Right atrium auricular region (tissue), 2 donors: Measurements from ENCODE around the gene RCL1. TPM values are rescaled to one million over a fixed set of nuclear protein-coding genes. Genes with fewer than 3 reads are reported as not detected.

ENCODE experiments used
- DNase-seq: peaks from one replicate; pipeline ENCODE4 v3.0.0-alpha.2; 2019; ENCODE audit warnings: low spot score
- H3K27ac ChIP-seq, 2 donors: fragments of 200-600 bp; sonication (generic); 1 replicate in 1 of 2; 2 replicates in 1 of 2; pipeline ENCODE4 v1.5.1; 2016 to 2019
- H3K27me3 ChIP-seq, 2 donors: fragments of 200-600 bp; sonication (generic); one replicate each; pipeline versions ENCODE4 v1.5.1 to v1.6.0; 2017 to 2019
- H3K36me3 ChIP-seq: fragments of 200-600 bp; sonication (generic); one replicate; pipeline ENCODE4 v1.5.1; 2016
- H3K4me1 ChIP-seq, 2 donors: fragments of 200-600 bp; sonication (generic); one replicate each; pipeline versions ENCODE4 v1.5.1 to v1.6.0; 2017 to 2019
- H3K4me3 ChIP-seq, 2 donors: fragments of 200-600 bp; sonication (generic); 1 replicate in 1 of 2; 2 replicates in 1 of 2; pipeline ENCODE4 v1.5.1; 2017 to 2019; ENCODE audit warnings: mild to moderate bottlenecking in 1 of 2, moderate library complexity in 1 of 2
- H3K9me3 ChIP-seq, 2 donors: fragments of 200-600 bp; sonication (generic); one replicate each; pipeline ENCODE4 v1.5.1; 2019
- CTCF ChIP-seq, 2 donors: fragments of 200-600 bp; sonication (generic); IDR thresholded peaks; one replicate each; pipeline ENCODE4 v1.5.1; 2019; ENCODE audit warnings: antibody characterized with exemption in 2 of 2
- total RNA-seq, 2 donors: library from RNA; depleted of rRNA; stranded (reverse); fragments of >200 nt; gene quantifications; one replicate each; pipeline ENCODE4 v1.1.0, GENCODE V29; 2016

Gene RCL1
- total RNA-seq, 2 donors from 2014 or later: 7.2 to 8.6 TPM

GRCh38 chr9:4831119-4831518, 38.4 kb downstream of the RCL1 start:
- DNase-seq: no peak
- Histone ChIP-seq H3K27ac (no peak overlapping the region), H3K27me3 (no peaks in the 10 kb centered on the region), H3K4me3 (no peak overlapping the region), H3K4me1 (no peaks in the 10 kb centered on the region), H3K36me3 (peaks cover 22% of the 10 kb centered on the region), H3K9me3 (no peaks in the 10 kb centered on the region)
- no peak for TF ChIP-seq CTCF (IDR thresholded peaks at IDR 0.05)

GRCh38 chr9:4831944-4832343, 39.2 kb downstream of the RCL1 start:
- H3K4me1 ChIP-seq: no peaks in the 10 kb centered on the region
- H3K27ac ChIP-seq: no peak overlapping the region
- no peaks in the 10 kb centered on the region for H3K9me3 ChIP-seq
- no peak for DNase-seq
- H3K4me3 ChIP-seq: no peak overlapping the region
- no peak for TF ChIP-seq CTCF (IDR thresholded peaks at IDR 0.05)
- H3K36me3 ChIP-seq: peaks cover 22% of the 10 kb centered on the region
- H3K27me3 ChIP-seq: no peaks in the 10 kb centered on the region

GRCh38 chr9:4832786-4833579, 40.2 kb downstream of the RCL1 start:
- no peak overlapping the region for H3K27ac ChIP-seq
- DNase-seq: no peak
- peaks cover 22% of the 10 kb centered on the region for H3K36me3 ChIP-seq
- TF ChIP-seq CTCF (IDR thresholded peaks at IDR 0.05): no peak
- no peaks in the 10 kb centered on the region for H3K27me3 ChIP-seq
- H3K4me1 ChIP-seq: no peaks in the 10 kb centered on the region
- no peak overlapping the region for H3K4me3 ChIP-seq
- H3K9me3 ChIP-seq: no peaks in the 10 kb centered on the region

- TF ChIP-seq CTCF (IDR thresholded peaks at IDR 0.05): no peak
- H3K4me1 ChIP-seq: no peaks in the 10 kb centered on the region
- peaks cover 22% of the 10 kb centered on the region for H3K36me3 ChIP-seq
- H3K9me3 ChIP-seq: no peaks in the 10 kb centered on the region
- DNase-seq: no peak
- H3K27ac ChIP-seq: no peak overlapping the region
- no peaks in the 10 kb centered on the region for H3K27me3 ChIP-seq
- H3K4me3 ChIP-seq: no peak overlapping the region
Measured at GRCh38 chr9:4833781-4834560, 41.2 kb downstream of the RCL1 start.

- DNase-seq: no peak
- no peaks in the 10 kb centered on the region for H3K27me3 ChIP-seq
- H3K27ac ChIP-seq: no peak overlapping the region
- TF ChIP-seq CTCF (IDR thresholded peaks at IDR 0.05): no peak
- H3K9me3 ChIP-seq: no peaks in the 10 kb centered on the region
- H3K4me3 ChIP-seq: no peak overlapping the region
- H3K4me1 ChIP-seq: no peaks in the 10 kb centered on the region
- H3K36me3 ChIP-seq: peaks cover 22% of the 10 kb centered on the region
Measured at GRCh38 chr9:4836676-4837075, 43.9 kb downstream of the RCL1 start.
